HG02970 (cell line): Measurements from ENCODE around the gene SAP30BP.

Experiments
- ATAC-seq: cut with Tn5 transposase; IDR thresholded peaks from one replicate; pipeline ENCODE4 v1.9.1; 2021; ENCODE audit warnings: mild to moderate bottlenecking, moderate library complexity, moderate number of reproducible peaks; ENCODE audit not compliant: unreplicated experiment, low FRiP score

SAP30BP gene

DNA sequence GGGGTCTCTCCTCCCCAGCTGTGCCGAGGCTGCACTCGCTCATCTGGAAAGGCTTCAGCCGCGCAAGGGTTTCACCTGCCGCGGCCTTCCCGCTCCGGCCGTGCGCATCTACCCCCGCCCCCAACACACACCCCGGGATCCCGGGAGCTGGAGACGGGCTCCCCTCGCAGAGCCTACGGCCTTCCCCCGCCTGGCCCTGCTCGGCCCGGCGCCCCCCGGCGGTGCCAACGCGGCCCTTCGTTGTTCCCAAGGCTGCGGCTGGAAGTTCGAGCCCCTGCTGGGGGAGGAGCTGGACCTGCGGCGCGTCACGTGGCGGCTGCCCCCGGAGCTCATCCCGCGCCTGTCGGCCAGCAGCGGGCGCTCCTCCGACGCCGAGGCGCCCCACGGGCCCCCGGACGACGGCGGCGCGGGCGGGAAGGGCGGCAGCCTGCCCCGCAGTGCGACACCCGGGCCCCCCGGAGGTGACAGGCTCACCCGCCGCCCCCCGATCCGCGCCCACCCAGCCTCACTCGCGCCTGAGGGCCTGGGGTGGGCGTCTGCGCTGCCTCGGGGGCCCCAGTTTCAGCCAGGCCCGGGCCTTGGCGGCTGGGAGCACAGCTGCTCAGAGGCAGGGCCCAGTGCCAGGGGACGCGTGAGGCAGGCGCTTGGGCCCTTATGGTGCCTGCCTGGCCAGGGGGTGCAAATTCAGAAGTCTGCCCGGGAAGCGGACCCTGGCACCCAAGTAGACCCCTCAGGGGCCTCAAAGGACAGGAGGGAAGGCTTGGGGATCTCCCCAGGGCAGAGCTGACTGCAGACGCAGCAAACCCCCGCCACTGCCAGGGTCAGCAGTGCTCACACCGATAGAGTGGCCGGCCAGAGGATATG is 86.6 kb downstream of the SAP30BP start:
- ATAC-seq: peak; percentile 45

DNA sequence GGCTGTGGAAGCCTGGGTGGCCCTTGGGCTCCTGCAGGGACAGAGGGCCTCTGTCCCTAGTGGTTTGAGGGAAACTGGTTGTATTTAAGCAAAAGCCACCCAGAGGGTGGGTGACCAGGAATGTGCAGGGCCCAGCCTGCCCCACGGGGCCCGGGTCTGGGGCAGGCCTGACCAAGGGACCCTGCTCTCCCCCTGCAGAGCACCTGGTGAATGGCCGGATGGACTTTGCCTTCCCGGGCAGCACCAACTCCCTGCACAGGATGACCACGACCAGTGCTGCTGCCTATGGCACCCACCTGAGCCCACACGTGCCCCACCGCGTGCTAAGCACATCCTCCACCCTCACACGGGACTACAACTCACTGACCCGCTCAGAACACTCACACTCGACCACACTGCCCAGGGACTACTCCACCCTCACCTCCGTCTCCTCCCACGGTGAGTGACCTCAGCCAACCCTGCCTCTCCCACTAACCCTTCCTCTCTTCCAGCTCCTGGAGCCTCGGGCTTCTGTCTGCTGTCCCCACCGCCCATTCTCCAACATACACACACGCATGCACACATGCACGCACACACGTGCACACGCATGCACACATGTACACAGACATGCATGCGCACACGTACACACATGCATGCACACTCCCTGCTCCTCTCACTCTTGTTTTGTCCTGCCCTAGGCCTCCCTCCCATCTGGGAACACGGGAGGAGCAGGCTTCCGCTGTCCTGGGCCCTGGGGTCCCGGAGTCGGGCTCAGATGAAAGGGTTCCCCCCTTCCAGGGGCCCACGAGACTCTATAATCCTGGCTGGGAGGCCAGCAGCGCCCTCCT is 87.5 kb downstream of the SAP30BP start:
- no peak for ATAC-seq

DNA sequence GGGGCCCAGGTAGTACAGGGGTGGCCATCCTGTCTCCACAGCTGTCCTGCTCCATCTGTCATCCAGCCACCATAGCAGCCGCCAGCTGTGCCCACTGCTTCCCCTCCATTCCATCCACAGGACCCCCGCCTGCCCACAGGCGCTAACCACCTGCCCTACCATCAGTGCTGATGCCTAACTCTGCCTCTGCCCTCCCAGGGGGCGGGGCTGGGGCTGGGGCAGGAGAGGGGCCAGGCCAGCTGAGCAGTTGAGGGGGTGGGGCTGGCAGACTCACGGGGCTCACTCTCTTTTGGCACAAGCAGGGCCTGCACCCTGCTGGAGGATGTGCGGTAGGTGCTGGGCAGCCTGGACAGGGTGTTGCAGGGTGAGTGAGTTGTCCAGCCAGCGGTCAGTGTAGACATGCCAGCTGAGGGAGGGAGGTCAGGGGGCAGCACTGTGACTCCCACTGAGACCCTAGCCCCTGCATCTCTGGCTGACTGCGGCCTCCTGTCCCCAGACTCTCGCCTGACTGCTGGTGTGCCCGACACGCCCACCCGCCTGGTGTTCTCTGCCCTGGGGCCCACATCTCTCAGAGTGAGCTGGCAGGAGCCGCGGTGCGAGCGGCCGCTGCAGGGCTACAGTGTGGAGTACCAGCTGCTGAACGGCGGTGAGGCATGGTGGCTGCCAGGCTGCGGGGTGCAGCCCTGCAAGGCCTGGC is 88.2 kb downstream of the SAP30BP start:
- ATAC-seq: no peak

DNA sequence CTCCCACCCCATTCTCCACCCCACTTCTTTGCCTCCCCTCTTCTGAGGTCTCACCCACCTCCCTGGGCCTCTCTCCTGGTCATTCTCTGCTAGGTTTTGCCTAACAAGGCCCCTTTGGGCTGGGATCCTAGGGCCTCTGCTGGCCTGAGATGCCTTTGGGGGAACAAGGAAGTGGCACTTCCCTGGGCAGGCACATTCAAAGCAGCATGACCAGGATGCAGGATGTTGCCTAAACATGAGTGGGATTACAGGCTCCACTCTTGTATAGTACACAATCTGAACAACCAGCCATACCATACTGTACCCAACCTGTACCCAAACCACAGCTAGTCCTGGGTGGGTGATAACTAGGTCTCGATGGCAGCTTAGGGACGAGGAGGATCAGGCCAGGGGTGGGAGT is 88.9 kb downstream of the SAP30BP start:
- ATAC-seq: no peak

DNA sequence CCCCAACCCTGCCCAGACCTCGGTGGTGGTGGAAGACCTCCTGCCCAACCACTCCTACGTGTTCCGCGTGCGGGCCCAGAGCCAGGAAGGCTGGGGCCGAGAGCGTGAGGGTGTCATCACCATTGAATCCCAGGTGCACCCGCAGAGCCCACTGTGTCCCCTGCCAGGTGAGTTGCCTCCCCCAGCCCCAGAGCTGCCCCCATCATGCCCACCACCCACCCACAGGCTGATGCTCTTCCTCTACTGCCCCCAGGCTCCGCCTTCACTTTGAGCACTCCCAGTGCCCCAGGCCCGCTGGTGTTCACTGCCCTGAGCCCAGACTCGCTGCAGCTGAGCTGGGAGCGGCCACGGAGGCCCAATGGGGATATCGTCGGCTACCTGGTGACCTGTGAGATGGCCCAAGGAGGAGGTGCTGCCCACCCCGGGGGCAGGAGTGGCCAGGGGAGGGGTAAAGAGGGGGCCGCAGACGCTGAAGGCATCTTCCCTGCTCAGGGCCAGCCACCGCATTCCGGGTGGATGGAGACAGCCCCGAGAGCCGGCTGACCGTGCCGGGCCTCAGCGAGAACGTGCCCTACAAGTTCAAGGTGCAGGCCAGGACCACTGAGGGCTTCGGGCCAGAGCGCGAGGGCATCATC is 89.4 kb downstream of the SAP30BP start:
- no peak for ATAC-seq

DNA sequence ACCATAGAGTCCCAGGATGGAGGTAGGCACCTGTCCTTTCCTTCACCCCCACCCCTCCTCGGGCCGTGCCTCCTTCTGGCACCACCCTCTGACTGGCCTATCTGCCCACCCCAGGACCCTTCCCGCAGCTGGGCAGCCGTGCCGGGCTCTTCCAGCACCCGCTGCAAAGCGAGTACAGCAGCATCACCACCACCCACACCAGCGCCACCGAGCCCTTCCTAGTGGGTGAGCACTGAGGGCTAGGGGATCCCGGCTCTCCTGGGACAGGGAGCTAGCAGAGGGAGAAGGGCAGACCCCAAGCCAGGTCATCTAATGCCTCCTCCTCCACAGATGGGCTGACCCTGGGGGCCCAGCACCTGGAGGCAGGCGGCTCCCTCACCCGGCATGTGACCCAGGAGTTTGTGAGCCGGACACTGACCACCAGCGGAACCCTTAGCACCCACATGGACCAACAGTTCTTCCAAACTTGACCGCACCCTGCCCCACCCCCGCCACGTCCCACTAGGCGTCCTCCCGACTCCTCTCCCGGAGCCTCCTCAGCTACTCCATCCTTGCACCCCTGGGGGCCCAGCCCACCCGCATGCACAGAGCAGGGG is 90.0 kb downstream of the SAP30BP start:
- no peak for ATAC-seq
